Common myeloid progenitor, CD34-positive (primary cell): ENCODE results near the gene RNF222.
"Not testable (repeated sequence)": the region's sequence is repeated elsewhere in the genome, so short reads cannot be mapped to it uniquely, and the experiment has no call there.

Experiments used
- CTCF ChIA-PET: fragments of 350-600 bp; sonication (Branson Sonifier 250); formaldehyde crosslinking; loops from one replicate; lab custom pipeline; 2021; ENCODE audit warnings: antibody characterized with exemption; lab: Charles Lee
- POLR2A ChIA-PET: fragments of 350-600 bp; sonication (Branson Sonifier 250); formaldehyde crosslinking; loops from one replicate; lab custom pipeline; 2021; ENCODE audit warnings: antibody characterized with exemption; lab: Charles Lee
- DNase-seq, 3 donors: peaks; one replicate each; pipeline versions ENCODE4 v3.0.0 to v3.0.0-alpha.2; 2013
- H3K27ac ChIP-seq, 2 experiments: 1 replicate in 1 of 2; 2 replicates in 1 of 2; pipeline ENCODE4 v1.7.0; 2013; ENCODE audit warnings: inconsistent platforms in 2 of 2, low read length in 2 of 2, mild to moderate bottlenecking in 2 of 2, low read depth in 1 of 2, moderate library complexity in 1 of 2; ENCODE audit not compliant: severe bottlenecking in 2 of 2, insufficient read depth in 1 of 2, poor library complexity in 1 of 2
- H3K27me3 ChIP-seq, 5 experiments: replicated peaks in 2 of 5; 1 replicate in 3 of 5; 2 replicates in 2 of 5; pipeline versions ENCODE4 v1.6.1 to v1.7.0; 2013; ENCODE audit warnings: low read length in 4 of 5, mild to moderate bottlenecking in 2 of 5, moderate library complexity in 2 of 5, inconsistent platforms in 1 of 5; ENCODE audit not compliant: insufficient read depth in 5 of 5, control insufficient read depth in 4 of 5
- H3K36me3 ChIP-seq, 4 experiments: 1 replicate in 2 of 4; 2 replicates in 2 of 4; pipeline versions ENCODE4 v1.6.1 to v1.7.0; 2013; ENCODE audit warnings: low read length in 3 of 4, control low read depth in 1 of 4, mild to moderate bottlenecking in 1 of 4; ENCODE audit not compliant: control insufficient read depth in 4 of 4, insufficient read depth in 4 of 4
- H3K4me1 ChIP-seq, 4 experiments: 1 replicate in 3 of 4; 2 replicates in 1 of 4; pipeline versions ENCODE4 v1.6.1 to v1.7.1; 2013; ENCODE audit warnings: low read length in 3 of 4, mild to moderate bottlenecking in 3 of 4, control low read depth in 1 of 4, inconsistent platforms in 1 of 4, moderate library complexity in 1 of 4; ENCODE audit not compliant: control insufficient read depth in 4 of 4, insufficient read depth in 4 of 4; ENCODE audit errors: control extremely low read depth in 1 of 4
- H3K4me3 ChIP-seq, 7 experiments: 1 replicate in 4 of 7; 2 replicates in 3 of 7; pipeline versions ENCODE4 v1.5.1 to v1.7.0; 2013; ENCODE audit warnings: mild to moderate bottlenecking in 7 of 7, low read length in 6 of 7, moderate library complexity in 6 of 7, inconsistent platforms in 2 of 7, low read depth in 2 of 7, control low read depth in 1 of 7; ENCODE audit not compliant: insufficient read depth in 4 of 7, control insufficient read depth in 1 of 7; ENCODE audit errors: extremely low read depth in 1 of 7
- H3K9me3 ChIP-seq, 5 experiments: 1 replicate in 4 of 5; 2 replicates in 1 of 5; pipeline versions ENCODE4 v1.6.1 to v1.7.1; 2013; ENCODE audit warnings: low read length in 4 of 5, mild to moderate bottlenecking in 2 of 5, inconsistent platforms in 1 of 5, low read depth in 1 of 5, moderate library complexity in 1 of 5; ENCODE audit not compliant: control insufficient read depth in 4 of 5, insufficient read depth in 2 of 5; ENCODE audit errors: control extremely low read depth in 1 of 5
- WGBS: methylation state at CpG from one replicate; pipeline ENCODE4 v1.1.5; 2013; ENCODE audit not compliant: insufficient coverage; 5-methylcytosine and 5-hydroxymethylcytosine counted together

The RNF222 gene

GRCh38 chr17:8384801-8385378 is 12.7 kb downstream of the RNF222 start:
- no peaks in the 10 kb centered on the region for H3K27me3 ChIP-seq
- DNase-seq = no peak
- 94% methylated on average over 10 of the region's 12 CpGs for WGBS
- H3K9me3 ChIP-seq = no peaks in the 10 kb centered on the region
- CTCF ChIA-PET = interaction anchor here (1.2 kb wide), 1 partner anchor 24 kb away, joined by 3 read pairs; no protein-coding TSS in a partner anchor
- POLR2A ChIA-PET = no interaction called here
- H3K4me1 ChIP-seq = peaks cover 8 to 34% (median 28%) of the 10 kb centered on the region in 4 experiments
- H3K36me3 ChIP-seq = peaks cover 2 to 21% (median 13%) of the 10 kb centered on the region in 4 experiments
- no peak overlapping the region for H3K27ac ChIP-seq
- no peak overlapping the region for H3K4me3 ChIP-seq

- no peaks in the 10 kb centered on the region for H3K9me3 ChIP-seq
- no peaks in the 10 kb centered on the region for H3K27me3 ChIP-seq
- peak within 1 kb of the TSS; percentile 81 to 91 for H3K27ac ChIP-seq
- POLR2A ChIA-PET = interaction anchor here (0.5 to 1.7 kb wide), 9 partner anchors 23 to 453 kb away, joined by 3 to 8 read pairs (median 4); partner anchors contain the start of gene NDEL1
- DNase-seq = peak; percentile 98 to 99 (median 98)
- peaks cover 7 to 37% (median 28%) of the 10 kb centered on the region in 4 experiments for H3K36me3 ChIP-seq
- WGBS = 0% methylated on average over 50 of the region's 55 CpGs
- peaks cover 8 to 37% (median 30%) of the 10 kb centered on the region in 4 experiments for H3K4me1 ChIP-seq
- CTCF ChIA-PET = interaction anchor here (0.5 to 2.6 kb wide), 17 partner anchors 9 to 363 kb away, joined by 3 to 10 read pairs (median 3); partner anchors contain the start of genes ODF4 and RNF222
- H3K4me3 ChIP-seq = peak within 1 kb of the TSS; percentile 84 to 99 (median 94)
Observed at GRCh38 chr17:8383143-8383822, 14.3 kb downstream of the RNF222 start, which contains the start of gene RPL26. TSS of gene RPL26 (minus strand) at chr17:8383193. CDS start at chr17:8382310, 883 bp downstream.

GRCh38 chr17:8382880-8383142 is 14.8 kb downstream of the RNF222 start:
- POLR2A ChIA-PET = interaction anchor here (1.7 kb wide), 1 partner anchor 23 kb away, joined by 5 read pairs; no protein-coding TSS in a partner anchor
- H3K36me3 ChIP-seq = peaks cover 7 to 41% (median 30%) of the 10 kb centered on the region in 4 experiments
- no peaks in the 10 kb centered on the region for H3K9me3 ChIP-seq
- CTCF ChIA-PET = interaction anchor here (0.8 to 2.6 kb wide), 3 partner anchors 9 to 191 kb away, joined by 3 to 10 read pairs (median 4); no protein-coding TSS in a partner anchor
- H3K4me1 ChIP-seq = peaks cover 8 to 37% (median 30%) of the 10 kb centered on the region in 4 experiments
- H3K4me3 ChIP-seq = peak overlapping the region; percentile 84 to 99 (median 94)
- H3K27ac ChIP-seq = peak overlapping the region; percentile 81 to 91
- DNase-seq = no peak
- H3K27me3 ChIP-seq = no peaks in the 10 kb centered on the region
- WGBS = 0% methylated on average over 15 of the region's 15 CpGs

- 35% methylated on average over 16 of the region's 27 CpGs for WGBS
- Histone ChIP-seq H3K36me3 (peaks cover 7 to 45% (median 35%) of the 10 kb centered on the region in 4 experiments), H3K9me3 (no peaks in the 10 kb centered on the region), H3K27ac (peak overlapping the region; percentile 81 to 91), H3K4me1 (peaks cover 8 to 37% (median 30%) of the 10 kb centered on the region in 4 experiments), H3K4me3 (peak overlapping the region; percentile 84 to 99 (median 94)), H3K27me3 (no peaks in the 10 kb centered on the region)
- ChIA-PET CTCF (interaction anchor here (0.8 to 2.6 kb wide), 4 partner anchors 10 to 190 kb away, joined by 3 to 10 read pairs (median 4); no protein-coding TSS in a partner anchor), POLR2A (interaction anchor here (1.7 kb wide), 1 partner anchor 24 kb away, joined by 5 read pairs; no protein-coding TSS in a partner anchor)
- peak in 1 of 3 donors; percentile 22 for DNase-seq
Observed at GRCh38 chr17:8382052-8382879, 15.4 kb downstream of the RNF222 start.

DNA sequence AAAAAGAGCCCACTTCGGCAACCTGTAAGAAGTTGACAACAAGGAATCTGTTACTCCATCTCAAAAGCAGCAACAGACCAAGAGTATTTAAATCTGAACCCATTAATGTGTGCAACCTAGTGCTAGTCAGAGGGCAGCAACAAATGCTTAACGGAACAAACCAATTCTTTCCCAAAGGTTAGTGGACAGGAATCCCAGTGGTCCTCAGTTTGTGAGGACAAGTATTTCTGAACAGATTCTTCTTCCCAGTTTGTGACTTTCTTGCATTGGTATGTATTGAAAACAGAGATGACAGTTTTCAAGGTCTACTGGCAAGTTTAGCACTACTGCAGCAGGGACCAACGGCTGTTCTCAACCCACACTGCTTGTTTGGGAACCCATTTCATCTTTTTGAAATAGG is 17.6 kb downstream of the RNF222 start:
- Histone ChIP-seq H3K27ac (peak overlapping the region in 1 of 2 experiments; percentile 44), H3K36me3 (peaks cover 7 to 52% (median 38%) of the 10 kb centered on the region in 4 experiments)
- POLR2A ChIA-PET = no interaction called here

GRCh38 chr17:8378117-8378516 is 19.5 kb downstream of the RNF222 start:
- Histone ChIP-seq H3K4me1 (peaks cover 8 to 45% (median 39%) of the 10 kb centered on the region in 4 experiments), H3K36me3 (peaks cover 7 to 52% (median 38%) of the 10 kb centered on the region in 4 experiments)
- H3K27me3 ChIP-seq, POLR2A ChIA-PET, H3K4me3 ChIP-seq, CTCF ChIA-PET, DNase-seq, H3K27ac ChIP-seq, H3K9me3 ChIP-seq: not testable (repeated sequence)
- WGBS = 100% methylated on average over 6 of the region's 8 CpGs

More for the DNA sequence above, 17.6 kb downstream of the RNF222 start:
- WGBS = 100% methylated on average over 1 of the region's 3 CpGs
- DNase-seq = no peak
- no peaks in the 10 kb centered on the region for H3K9me3 ChIP-seq
- CTCF ChIA-PET = no interaction called here
- no peak overlapping the region for H3K4me3 ChIP-seq
- no peaks in the 10 kb centered on the region for H3K27me3 ChIP-seq
- H3K4me1 ChIP-seq = peaks cover 8 to 55% (median 44%) of the 10 kb centered on the region in 4 experiments
